Gastrocnemius medialis (tissue), 4 donors: ENCODE results near the gene TRIM41. TPM values are rescaled to one million over a fixed set of nuclear protein-coding genes. Genes with fewer than 3 reads are reported as not detected.
A peak's percentile ranks its signal among the peaks of the same experiment; 100 is the strongest.
"Not testable (repeated sequence)": the region's sequence is repeated elsewhere in the genome, so short reads cannot be mapped to it uniquely, and the experiment has no call there.

Experiments
- ATAC-seq, 2 donors: fragments of 150-250 bp; one replicate each; pipeline ENCODE4 v1.9.1; 2016
- DNase-seq, 2 donors: peaks; one replicate each; pipeline ENCODE4 v3.0.0-alpha.2; 2019
- H3K27ac ChIP-seq, 4 donors: fragments of 200-600 bp; sonication (generic); 1 replicate in 1 of 4; 2 replicates in 3 of 4; pipeline ENCODE4 v1.5.1; 2016 to 2018; ENCODE audit warnings: mild to moderate bottlenecking in 2 of 4, moderate library complexity in 1 of 4
- H3K27me3 ChIP-seq, 3 donors: fragments of 200-600 bp; sonication (generic) in 2 of 3; 1 replicate in 1 of 3; 2 replicates in 2 of 3; pipeline versions ENCODE4 v1.5.1 to v1.6.0; 2016 to 2019; ENCODE audit warnings: mild to moderate bottlenecking in 1 of 3, moderate library complexity in 1 of 3
- H3K36me3 ChIP-seq, 2 donors: fragments of 200-600 bp; sonication (generic) in 1 of 2; one replicate each; pipeline ENCODE4 v1.5.1; 2017 to 2018
- H3K4me1 ChIP-seq, 2 donors: fragments of 200-600 bp; sonication (generic) in 1 of 2; one replicate each; pipeline ENCODE4 v1.5.1; 2016 to 2017; ENCODE audit warnings: mild to moderate bottlenecking in 2 of 2
- H3K4me3 ChIP-seq, 4 donors: fragments of 200-600 bp; sonication (generic) in 3 of 4; 1 replicate in 1 of 4; 2 replicates in 3 of 4; pipeline ENCODE4 v1.5.1; 2016 to 2019; ENCODE audit warnings: mild to moderate bottlenecking in 2 of 4
- H3K9me3 ChIP-seq, 3 donors: fragments of 200-600 bp; sonication (generic) in 2 of 3; 1 replicate in 1 of 3; 2 replicates in 2 of 3; pipeline ENCODE4 v1.5.1; 2016 to 2019
- POLR2A ChIP-seq, 2 donors: fragments of 450-650 bp; IDR thresholded peaks; one replicate each; pipeline ENCODE4 v1.6.1; 2017; ENCODE audit warnings: antibody characterized with exemption in 2 of 2, mild to moderate bottlenecking in 2 of 2, moderate library complexity in 2 of 2
- in situ Hi-C, 4 donors: fragments of 200-750 bp; cut with MboI; loops; one replicate each; pipeline versions ENCODE4 v1.15.0 to v1.8.0; 2017; ENCODE audit warnings: low sequenced_read_pairs in 4 of 4
- intact Hi-C: fragments of 100-400 bp; cut with DNase I; formaldehyde crosslinking; loops from one replicate; pipeline ENCODE4 v1.15.1; 2023; ENCODE audit warnings: low total_unique reads
- total RNA-seq, 4 donors: library from RNA; depleted of rRNA; stranded (reverse); fragments of >200 nt; gene quantifications; one replicate each; pipeline versions ENCODE4 v1.1.0 to v1.2.3, GENCODE V29; 2016
- TF ChIP-seq, protein P1 (sequence below), 5 experiments: fragments of 450-650 bp in 3 of 5; fragments of 200-600 bp in 2 of 5; sonication (generic) in 2 of 5; IDR thresholded peaks in 4 of 5; conservative IDR thresholded peaks in 1 of 5; 1 replicate in 4 of 5; 2 replicates in 1 of 5; pipeline ENCODE4 v1.5.1; 2016 to 2019; ENCODE audit warnings: antibody characterized with exemption in 5 of 5, mild to moderate bottlenecking in 3 of 5, moderate library complexity in 3 of 5

Gene TRIM41
- total RNA-seq, 4 donors from 2014 or later, result 15.6 to 23.5 (median 21.6) TPM

DNA sequence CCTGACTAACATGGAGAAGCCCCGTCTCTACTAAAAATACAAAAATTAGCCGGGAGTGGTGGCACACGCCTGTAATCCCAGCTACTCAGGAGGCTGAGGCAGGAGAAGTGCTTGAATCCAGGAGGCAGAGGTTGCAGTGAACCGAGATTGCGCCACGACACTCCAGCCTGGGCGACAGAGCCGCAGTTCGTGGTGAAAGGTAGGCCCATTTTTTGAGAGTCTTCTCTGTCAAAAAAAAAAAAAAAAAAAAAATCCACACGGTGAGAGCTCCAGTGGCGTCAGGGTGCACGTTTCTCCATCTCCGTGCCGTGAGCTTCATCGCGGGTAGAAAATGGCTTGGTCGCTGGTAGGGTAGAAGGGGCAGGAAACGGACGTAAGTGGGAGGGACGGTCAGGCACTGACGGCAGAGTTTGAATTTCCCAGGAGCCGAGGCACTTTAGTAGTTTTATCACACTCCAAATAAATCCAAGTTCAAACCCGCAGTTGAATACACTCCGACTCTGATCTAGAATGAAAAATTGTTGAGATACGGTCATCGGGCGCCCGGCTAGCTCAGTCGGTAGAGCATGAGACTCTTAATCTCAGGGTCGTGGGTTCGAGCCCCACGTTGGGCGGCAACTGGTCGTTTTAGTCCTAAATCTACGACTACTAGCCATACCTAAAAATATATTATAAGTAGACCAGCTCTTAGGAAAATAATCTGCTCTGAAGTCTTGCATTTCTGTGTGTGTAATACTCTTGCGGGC, 15.7 kb upstream of the TRIM41 start:
- Histone ChIP-seq H3K27me3 (no peaks in the 10 kb centered on the region), H3K4me3 (peak overlapping the region; percentile 69 to 86 (median 80)), H3K27ac (peak overlapping the region; percentile 95 to 99 (median 97)), H3K36me3 (no peaks in the 10 kb centered on the region), H3K9me3 (no peaks in the 10 kb centered on the region), H3K4me1 (peaks cover 29 to 38% of the 10 kb centered on the region in 2 donors)
- intact Hi-C loops, result loop anchor here (5.0 kb wide), 1 partner anchor 35 kb away; the partner anchor contains the start of gene RACK1
- DNase-seq, result peak in 1 of 2 donors; percentile 65
- in situ Hi-C loops, result no loop called here
- ATAC-seq, result peak; percentile 12 to 15
- TF ChIP-seq, protein P1, sequence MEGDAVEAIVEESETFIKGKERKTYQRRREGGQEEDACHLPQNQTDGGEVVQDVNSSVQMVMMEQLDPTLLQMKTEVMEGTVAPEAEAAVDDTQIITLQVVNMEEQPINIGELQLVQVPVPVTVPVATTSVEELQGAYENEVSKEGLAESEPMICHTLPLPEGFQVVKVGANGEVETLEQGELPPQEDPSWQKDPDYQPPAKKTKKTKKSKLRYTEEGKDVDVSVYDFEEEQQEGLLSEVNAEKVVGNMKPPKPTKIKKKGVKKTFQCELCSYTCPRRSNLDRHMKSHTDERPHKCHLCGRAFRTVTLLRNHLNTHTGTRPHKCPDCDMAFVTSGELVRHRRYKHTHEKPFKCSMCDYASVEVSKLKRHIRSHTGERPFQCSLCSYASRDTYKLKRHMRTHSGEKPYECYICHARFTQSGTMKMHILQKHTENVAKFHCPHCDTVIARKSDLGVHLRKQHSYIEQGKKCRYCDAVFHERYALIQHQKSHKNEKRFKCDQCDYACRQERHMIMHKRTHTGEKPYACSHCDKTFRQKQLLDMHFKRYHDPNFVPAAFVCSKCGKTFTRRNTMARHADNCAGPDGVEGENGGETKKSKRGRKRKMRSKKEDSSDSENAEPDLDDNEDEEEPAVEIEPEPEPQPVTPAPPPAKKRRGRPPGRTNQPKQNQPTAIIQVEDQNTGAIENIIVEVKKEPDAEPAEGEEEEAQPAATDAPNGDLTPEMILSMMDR (IDR thresholded peaks at IDR 0.05 in 4 of 5, conservative IDR thresholded peaks at IDR 0.05 in 1 of 5), result no peak
- TF ChIP-seq POLR2A (IDR thresholded peaks at IDR 0.05), result peak in 1 of 2 donors; percentile 18

DNA sequence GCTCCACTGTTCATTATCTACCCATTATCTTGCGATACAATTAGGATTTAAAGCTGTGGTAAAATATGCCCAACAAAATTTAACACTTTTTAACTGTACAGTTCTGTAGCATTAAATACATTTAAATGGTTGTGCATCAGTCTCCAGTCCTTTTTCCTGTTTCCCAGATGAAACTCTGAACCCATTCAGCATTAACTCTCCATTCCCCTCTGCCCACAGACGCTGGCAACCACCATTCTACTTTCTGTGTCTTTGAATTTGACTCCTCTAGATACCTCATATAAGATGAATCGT, 15.2 kb upstream of the TRIM41 start:
- Histone ChIP-seq H3K4me1 (peaks cover 31 to 40% of the 10 kb centered on the region in 2 donors), H3K36me3 (no peaks in the 10 kb centered on the region), H3K27me3 (no peaks in the 10 kb centered on the region), H3K9me3 (no peaks in the 10 kb centered on the region), H3K4me3 (peak overlapping the region in 2 of 4 donors; percentile 69 to 86), H3K27ac (peak overlapping the region; percentile 95 to 99 (median 97))
- in situ Hi-C loops, result no loop called here
- TF ChIP-seq, protein P1 (IDR thresholded peaks at IDR 0.05 in 4 of 5, conservative IDR thresholded peaks at IDR 0.05 in 1 of 5), result no peak
- no peak for TF ChIP-seq POLR2A (IDR thresholded peaks at IDR 0.05)
- DNase-seq, result no peak
- intact Hi-C loops, result loop anchor here (5.0 kb wide), 1 partner anchor 34 kb away; the partner anchor contains the start of gene RACK1
- ATAC-seq, result no peak

DNA sequence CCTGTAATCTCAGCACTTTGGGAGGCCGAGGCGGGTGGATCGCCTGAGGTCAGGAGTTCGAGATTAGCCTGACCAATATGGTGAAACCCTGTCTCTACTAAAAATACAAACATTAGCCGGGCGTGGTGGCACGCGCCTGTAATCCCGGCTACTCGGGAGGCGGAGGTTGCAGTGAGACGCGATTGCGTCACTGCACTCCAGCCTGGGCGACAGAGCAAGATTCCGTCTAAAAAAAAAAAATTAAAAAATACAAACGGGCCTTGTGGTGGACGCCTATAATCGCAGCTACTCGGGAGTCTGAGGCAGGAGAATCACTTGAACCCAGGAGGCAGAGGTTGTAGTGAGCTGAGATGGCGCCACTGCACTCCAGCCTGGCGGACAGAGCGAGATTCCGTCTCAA, 14.1 kb upstream of the TRIM41 start:
- H3K9me3 ChIP-seq, H3K27me3 ChIP-seq, H3K36me3 ChIP-seq, H3K4me3 ChIP-seq, H3K27ac ChIP-seq, DNase-seq, ATAC-seq, in situ Hi-C loops: not testable (repeated sequence)
- peaks cover 38 to 42% of the 10 kb centered on the region in 2 donors for H3K4me1 ChIP-seq
- intact Hi-C loops, result loop anchor here (5.0 kb wide), 1 partner anchor 33 kb away; the partner anchor contains the start of gene RACK1

DNA sequence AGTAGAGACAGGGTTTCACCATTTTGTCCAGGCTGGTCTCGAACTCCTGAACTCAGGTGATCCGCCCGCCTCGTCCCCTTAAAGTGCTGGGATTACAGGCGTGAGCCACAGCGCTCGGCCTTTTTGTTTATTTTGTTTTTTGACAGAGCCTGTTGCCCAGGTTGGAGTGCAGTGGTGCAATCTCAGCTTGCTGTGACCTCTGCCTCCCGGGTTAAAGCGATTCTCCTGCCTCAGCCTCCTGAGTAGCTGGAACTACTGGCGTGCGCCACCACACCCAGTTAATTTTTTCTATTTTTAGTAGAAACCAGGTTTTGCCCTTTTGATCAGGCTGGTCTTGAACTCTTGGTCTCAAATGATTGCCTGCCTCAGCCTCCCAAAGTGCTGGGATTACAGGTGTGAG, 12.9 kb upstream of the TRIM41 start:
- peak overlapping the region in 2 of 4 donors; percentile 81 to 89 for H3K27ac ChIP-seq
- DNase-seq, ATAC-seq, intact Hi-C loops, H3K36me3 ChIP-seq, in situ Hi-C loops, H3K9me3 ChIP-seq, H3K27me3 ChIP-seq, H3K4me3 ChIP-seq: not testable (repeated sequence)
- peaks cover 37 to 42% of the 10 kb centered on the region in 2 donors for H3K4me1 ChIP-seq

DNA sequence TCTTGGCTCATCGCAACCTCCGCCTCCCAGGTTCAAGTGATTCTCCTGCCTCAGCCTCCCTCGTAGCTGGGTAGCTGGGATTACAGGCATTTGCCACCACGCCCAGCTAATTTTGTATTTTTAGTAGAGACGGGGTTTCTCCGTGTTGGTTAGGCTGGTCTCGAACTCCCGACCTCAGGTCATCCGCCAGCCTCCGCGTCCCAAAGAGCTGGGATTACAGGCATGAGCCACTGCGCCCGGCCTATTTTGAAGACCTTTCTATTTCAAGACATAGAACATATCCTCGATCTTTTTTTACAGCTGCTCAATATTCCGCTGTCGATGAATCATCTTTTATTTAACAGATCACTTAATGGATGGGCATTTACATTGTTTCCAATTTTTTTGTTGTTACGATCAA, 12.4 kb upstream of the TRIM41 start:
- H3K27me3 ChIP-seq, DNase-seq, H3K4me3 ChIP-seq, ATAC-seq, H3K9me3 ChIP-seq, intact Hi-C loops, in situ Hi-C loops, H3K36me3 ChIP-seq: not testable (repeated sequence)
- peaks cover 31 to 38% of the 10 kb centered on the region in 2 donors for H3K4me1 ChIP-seq
- peak overlapping the region in 3 of 4 donors; percentile 81 to 89 (median 82) for H3K27ac ChIP-seq

DNA sequence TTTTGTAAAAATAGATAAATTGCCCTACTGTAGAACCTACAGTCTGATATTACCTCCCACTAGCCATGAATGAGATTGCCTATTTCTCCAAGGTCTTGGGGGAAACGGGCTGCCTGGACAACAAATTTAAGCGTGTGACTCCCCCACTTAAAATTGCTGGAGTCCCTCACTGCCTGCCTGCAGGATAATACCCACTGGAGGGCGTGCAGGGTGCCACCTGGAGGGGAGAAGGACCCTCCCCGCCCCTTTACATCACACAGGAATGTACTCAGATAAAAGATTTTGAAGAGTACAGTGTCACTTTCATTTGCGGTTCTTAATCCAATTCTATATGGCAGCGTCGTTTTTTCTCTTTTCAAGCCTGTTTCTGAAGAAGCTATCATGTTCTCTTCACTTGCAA, 11.9 kb upstream of the TRIM41 start:
- TF ChIP-seq POLR2A (IDR thresholded peaks at IDR 0.05), result no peak
- TF ChIP-seq, protein P1 (IDR thresholded peaks at IDR 0.05 in 4 of 5, conservative IDR thresholded peaks at IDR 0.05 in 1 of 5), result no peak
- Histone ChIP-seq H3K4me1 (peaks cover 30 to 33% of the 10 kb centered on the region in 2 donors), H3K27me3 (no peaks in the 10 kb centered on the region), H3K9me3 (no peaks in the 10 kb centered on the region), H3K4me3 (no peak overlapping the region), H3K36me3 (no peaks in the 10 kb centered on the region), H3K27ac (peak overlapping the region; percentile 78 to 89 (median 82))
- intact Hi-C loops (no loop called here), in situ Hi-C loops (no loop called here)
- DNase-seq (no peak), ATAC-seq (no peak)
